ENCODE measurements around the gene TOGARAM1. TPM values are rescaled to one million over a fixed set of nuclear protein-coding genes. Genes with fewer than 3 reads are reported as not detected.

TOGARAM1 gene
- total RNA-seq, 1 experiment from 2014 or later, result 12.0 TPM

GRCh38 chr14:45060551-45060950, 98.6 kb downstream of the TOGARAM1 start:
- no peak for TF ChIP-seq CTCF (IDR thresholded peaks at IDR 0.05; ENCODE audit: unreplicated experiment)
- no peak for DNase-seq (ENCODE audit: unreplicated experiment)
- intact Hi-C loops (cut with micrococcal nuclease), result no loop called here
- Mint-ChIP-seq H3K4me1 (ENCODE audit: insufficient read depth, unreplicated experiment) (no peaks in the 10 kb centered on the region), H3K27ac (ENCODE audit: low read depth, unreplicated experiment) (no peak overlapping the region), H3K27me3 (ENCODE audit: insufficient read depth, unreplicated experiment) (no peaks in the 10 kb centered on the region), H3K9me3 (ENCODE audit: unreplicated experiment) (no peaks in the 10 kb centered on the region), H3K4me3 (ENCODE audit: unreplicated experiment) (no peak overlapping the region), H3K36me3 (ENCODE audit: insufficient read depth, unreplicated experiment) (peaks cover 39% of the 10 kb centered on the region)
- POLR2A ChIA-PET, result interaction anchor here (0.9 kb wide), 1 partner anchor 73 kb away, joined by 3 read pairs; no protein-coding TSS in a partner anchor
- CTCF ChIA-PET, result no interaction called here
- BruUV-seq (replicated peaks), result no TSS peak

- intact Hi-C loops (cut with micrococcal nuclease), result no loop called here
- ChIA-PET POLR2A (interaction anchor here (1.0 kb wide), 1 partner anchor 18 kb away, joined by 3 read pairs; the partner anchor contains the start of gene PRPF39), CTCF (no interaction called here)
- H3K27ac Mint-ChIP-seq (ENCODE audit: low read depth, unreplicated experiment), result no peak overlapping the region
- BruUV-seq (replicated peaks), result no TSS peak
- H3K36me3 Mint-ChIP-seq (ENCODE audit: insufficient read depth, unreplicated experiment), result peaks cover 11% of the 10 kb centered on the region
- no peak overlapping the region for H3K4me3 Mint-ChIP-seq (ENCODE audit: unreplicated experiment)
- no peak for DNase-seq (ENCODE audit: unreplicated experiment)
- no peaks in the 10 kb centered on the region for H3K4me1 Mint-ChIP-seq (ENCODE audit: insufficient read depth, unreplicated experiment)
- TF ChIP-seq CTCF (IDR thresholded peaks at IDR 0.05; ENCODE audit: unreplicated experiment), result no peak
- H3K9me3 Mint-ChIP-seq (ENCODE audit: unreplicated experiment), result no peaks in the 10 kb centered on the region
- no peaks in the 10 kb centered on the region for H3K27me3 Mint-ChIP-seq (ENCODE audit: insufficient read depth, unreplicated experiment)
Observed at GRCh38 chr14:45065540-45065939, 103.5 kb downstream of the TOGARAM1 start.

GRCh38 chr14:45065956-45066355, 104.0 kb downstream of the TOGARAM1 start:
- no peak for TF ChIP-seq CTCF (IDR thresholded peaks at IDR 0.05; ENCODE audit: unreplicated experiment)
- peaks cover 11% of the 10 kb centered on the region for H3K36me3 Mint-ChIP-seq (ENCODE audit: insufficient read depth, unreplicated experiment)
- no peaks in the 10 kb centered on the region for H3K27me3 Mint-ChIP-seq (ENCODE audit: insufficient read depth, unreplicated experiment)
- H3K4me1 Mint-ChIP-seq (ENCODE audit: insufficient read depth, unreplicated experiment), result no peaks in the 10 kb centered on the region
- H3K27ac Mint-ChIP-seq (ENCODE audit: low read depth, unreplicated experiment), result no peak overlapping the region
- no peak for DNase-seq (ENCODE audit: unreplicated experiment)
- H3K9me3 Mint-ChIP-seq (ENCODE audit: unreplicated experiment), result no peaks in the 10 kb centered on the region
- intact Hi-C loops (cut with micrococcal nuclease), result no loop called here
- ChIA-PET POLR2A (interaction anchor here (1.0 kb wide), 1 partner anchor 18 kb away, joined by 3 read pairs; the partner anchor contains the start of gene PRPF39), CTCF (interaction anchor here (1.1 kb wide), 1 partner anchor 152 kb away, joined by 4 read pairs; no protein-coding TSS in a partner anchor)
- no TSS peak for BruUV-seq (replicated peaks)
- H3K4me3 Mint-ChIP-seq (ENCODE audit: unreplicated experiment), result no peak overlapping the region

GRCh38 chr14:45066667-45067066, 104.7 kb downstream of the TOGARAM1 start:
- H3K36me3 Mint-ChIP-seq (ENCODE audit: insufficient read depth, unreplicated experiment), result peaks cover 15% of the 10 kb centered on the region
- no peak for TF ChIP-seq CTCF (IDR thresholded peaks at IDR 0.05; ENCODE audit: unreplicated experiment)
- intact Hi-C loops (cut with micrococcal nuclease), result no loop called here
- H3K27ac Mint-ChIP-seq (ENCODE audit: low read depth, unreplicated experiment), result no peak overlapping the region
- DNase-seq (ENCODE audit: unreplicated experiment), result no peak
- no peaks in the 10 kb centered on the region for H3K4me1 Mint-ChIP-seq (ENCODE audit: insufficient read depth, unreplicated experiment)
- no TSS peak for BruUV-seq (replicated peaks)
- POLR2A ChIA-PET, result interaction anchor here (0.6 to 1.6 kb wide), 3 partner anchors 18 to 117 kb away, joined by 3 to 5 read pairs (median 3); no protein-coding TSS in a partner anchor
- no peak overlapping the region for H3K4me3 Mint-ChIP-seq (ENCODE audit: unreplicated experiment)
- CTCF ChIA-PET, result interaction anchor here (1.1 kb wide), 1 partner anchor 152 kb away, joined by 4 read pairs; no protein-coding TSS in a partner anchor
- no peaks in the 10 kb centered on the region for H3K27me3 Mint-ChIP-seq (ENCODE audit: insufficient read depth, unreplicated experiment)
- no peaks in the 10 kb centered on the region for H3K9me3 Mint-ChIP-seq (ENCODE audit: unreplicated experiment)

All from MCF 10A (cell line).